Measurements from ENCODE around the gene NID2. TPM values are rescaled to one million over a fixed set of nuclear protein-coding genes. Genes with fewer than 3 reads are reported as not detected.

The NID2 gene, protein sequence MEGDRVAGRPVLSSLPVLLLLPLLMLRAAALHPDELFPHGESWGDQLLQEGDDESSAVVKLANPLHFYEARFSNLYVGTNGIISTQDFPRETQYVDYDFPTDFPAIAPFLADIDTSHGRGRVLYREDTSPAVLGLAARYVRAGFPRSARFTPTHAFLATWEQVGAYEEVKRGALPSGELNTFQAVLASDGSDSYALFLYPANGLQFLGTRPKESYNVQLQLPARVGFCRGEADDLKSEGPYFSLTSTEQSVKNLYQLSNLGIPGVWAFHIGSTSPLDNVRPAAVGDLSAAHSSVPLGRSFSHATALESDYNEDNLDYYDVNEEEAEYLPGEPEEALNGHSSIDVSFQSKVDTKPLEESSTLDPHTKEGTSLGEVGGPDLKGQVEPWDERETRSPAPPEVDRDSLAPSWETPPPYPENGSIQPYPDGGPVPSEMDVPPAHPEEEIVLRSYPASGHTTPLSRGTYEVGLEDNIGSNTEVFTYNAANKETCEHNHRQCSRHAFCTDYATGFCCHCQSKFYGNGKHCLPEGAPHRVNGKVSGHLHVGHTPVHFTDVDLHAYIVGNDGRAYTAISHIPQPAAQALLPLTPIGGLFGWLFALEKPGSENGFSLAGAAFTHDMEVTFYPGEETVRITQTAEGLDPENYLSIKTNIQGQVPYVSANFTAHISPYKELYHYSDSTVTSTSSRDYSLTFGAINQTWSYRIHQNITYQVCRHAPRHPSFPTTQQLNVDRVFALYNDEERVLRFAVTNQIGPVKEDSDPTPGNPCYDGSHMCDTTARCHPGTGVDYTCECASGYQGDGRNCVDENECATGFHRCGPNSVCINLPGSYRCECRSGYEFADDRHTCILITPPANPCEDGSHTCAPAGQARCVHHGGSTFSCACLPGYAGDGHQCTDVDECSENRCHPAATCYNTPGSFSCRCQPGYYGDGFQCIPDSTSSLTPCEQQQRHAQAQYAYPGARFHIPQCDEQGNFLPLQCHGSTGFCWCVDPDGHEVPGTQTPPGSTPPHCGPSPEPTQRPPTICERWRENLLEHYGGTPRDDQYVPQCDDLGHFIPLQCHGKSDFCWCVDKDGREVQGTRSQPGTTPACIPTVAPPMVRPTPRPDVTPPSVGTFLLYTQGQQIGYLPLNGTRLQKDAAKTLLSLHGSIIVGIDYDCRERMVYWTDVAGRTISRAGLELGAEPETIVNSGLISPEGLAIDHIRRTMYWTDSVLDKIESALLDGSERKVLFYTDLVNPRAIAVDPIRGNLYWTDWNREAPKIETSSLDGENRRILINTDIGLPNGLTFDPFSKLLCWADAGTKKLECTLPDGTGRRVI (N-terminal part only)
- 1 to 10 TPM in 1 of 2 experiments, under 1 TPM in 1; 0.82 to 1.0 TPM for total RNA-seq

GRCh38 chr14:52068615-52069306 is at the start of gene NID2:
Gene NID2, minus strand, starts transcription at chr14:52069059. Its CDS starts 65 bp downstream, at chr14:52068994.

GRCh38 chr14:51989293-51990234 is 79.3 kb downstream of the NID2 start, which contains the start of gene RTRAF:
Gene RTRAF, plus strand, starts transcription at chr14:51989546. Its CDS starts 94 bp downstream, at chr14:51989640.

Other genes starting within 250 kb of the NID2 start
- 100 to 1,000 TPM; 305 to 316 TPM for gene GNG2, start 208.4 kb downstream of the NID2 start, total RNA-seq
- 100 to 1,000 TPM; 198 to 206 TPM for gene RTRAF, start 79.5 kb downstream of the NID2 start, total RNA-seq
- gene PTGDR, start 198.6 kb upstream of the NID2 start, total RNA-seq, result under 1 TPM; 0.36 to 0.60 TPM
- 100 to 1,000 TPM; 158 TPM for gene PTGER2, start 245.3 kb upstream of the NID2 start, total RNA-seq

All from activated naive CD4-positive, alpha-beta T cell treated with anti-CD3 and anti-CD28 coated beads, Interleukin-2, amount 10 ng/mL, durations not matched to agents 5 hours and 36 hours (primary cell).